ENCODE data around the gene SHISAL1. TPM values are rescaled to one million over a fixed set of nuclear protein-coding genes. Genes with fewer than 3 reads are reported as not detected.
"Not testable (repeated sequence)": the region's sequence is repeated elsewhere in the genome, so short reads cannot be mapped to it uniquely, and the experiment has no call there.

SHISAL1 gene
- total RNA-seq, 1 experiment from 2014 or later, result not detected

- H3K27ac Mint-ChIP-seq (ENCODE audit: unreplicated experiment), result no peak overlapping the region
- H3K4me1 Mint-ChIP-seq (ENCODE audit: low read depth, unreplicated experiment), result no peaks in the 10 kb centered on the region
- H3K4me3 ChIP-seq (ENCODE audit: low read depth, low read length), result no peak overlapping the region
- ChIA-PET POLR2A (no interaction called here), CTCF (no interaction called here)
- no peak for DNase-seq
- H3K4me3 Mint-ChIP-seq (ENCODE audit: unreplicated experiment), result no peak overlapping the region
- H3K27me3 Mint-ChIP-seq (ENCODE audit: insufficient read depth, unreplicated experiment), result peaks cover 18% of the 10 kb centered on the region
- H3K27me3 ChIP-seq (replicated peaks; ENCODE audit: control insufficient read depth, insufficient read depth, low read length), result no peaks in the 10 kb centered on the region
- no peak for TF ChIP-seq CTCF (IDR thresholded peaks at IDR 0.05; ENCODE audit: insufficient read depth in 1 of 2, low read depth in 1 of 2, low read length in 1 of 2, severe bottlenecking in 1 of 2, unreplicated experiment in 1 of 2)
- no peaks in the 10 kb centered on the region for H3K4me1 ChIP-seq
- no peaks in the 10 kb centered on the region for H3K36me3 ChIP-seq (ENCODE audit: control insufficient read depth, insufficient read depth, low read length)
- H3K9me3 ChIP-seq, result no peaks in the 10 kb centered on the region
- intact Hi-C loops (cut with micrococcal nuclease; ENCODE audit: unreplicated experiment), result no loop called here
- no peaks in the 10 kb centered on the region for H3K9me3 Mint-ChIP-seq (ENCODE audit: unreplicated experiment)
- H3K36me3 Mint-ChIP-seq (ENCODE audit: insufficient read depth, unreplicated experiment), result no peaks in the 10 kb centered on the region
- no TSS peak for BruUV-seq (replicated peaks)
Observed at GRCh38 chr22:44304354-44304753, 8.4 kb downstream of the SHISAL1 start.

- CTCF ChIA-PET; H3K9me3 Mint-ChIP-seq (ENCODE audit: unreplicated experiment); H3K9me3 ChIP-seq; POLR2A ChIA-PET; H3K27ac Mint-ChIP-seq (ENCODE audit: unreplicated experiment); H3K4me3 Mint-ChIP-seq (ENCODE audit: unreplicated experiment); H3K4me1 ChIP-seq; DNase-seq; H3K36me3 ChIP-seq (ENCODE audit: control insufficient read depth, insufficient read depth, low read length); H3K36me3 Mint-ChIP-seq (ENCODE audit: insufficient read depth, unreplicated experiment); H3K4me1 Mint-ChIP-seq (ENCODE audit: low read depth, unreplicated experiment); H3K4me3 ChIP-seq (ENCODE audit: low read depth, low read length); intact Hi-C loops (cut with micrococcal nuclease; ENCODE audit: unreplicated experiment); H3K27me3 ChIP-seq (replicated peaks; ENCODE audit: control insufficient read depth, insufficient read depth, low read length); BruUV-seq (replicated peaks): not testable (repeated sequence)
- peaks cover 18% of the 10 kb centered on the region for H3K27me3 Mint-ChIP-seq (ENCODE audit: insufficient read depth, unreplicated experiment)
Observed at GRCh38 chr22:44302363-44302762, 10.4 kb downstream of the SHISAL1 start.

- POLR2A ChIA-PET, result no interaction called here
- no peaks in the 10 kb centered on the region for H3K4me1 Mint-ChIP-seq (ENCODE audit: low read depth, unreplicated experiment)
- H3K27me3 Mint-ChIP-seq (ENCODE audit: insufficient read depth, unreplicated experiment), result peaks cover 13% of the 10 kb centered on the region
- no peaks in the 10 kb centered on the region for H3K36me3 Mint-ChIP-seq (ENCODE audit: insufficient read depth, unreplicated experiment)
- TF ChIP-seq CTCF (IDR thresholded peaks at IDR 0.05; ENCODE audit: insufficient read depth in 1 of 2, low read depth in 1 of 2, low read length in 1 of 2, severe bottlenecking in 1 of 2, unreplicated experiment in 1 of 2), result no peak
- DNase-seq, result no peak
- H3K27ac Mint-ChIP-seq (ENCODE audit: unreplicated experiment), result no peak overlapping the region
- no peaks in the 10 kb centered on the region for H3K27me3 ChIP-seq (replicated peaks; ENCODE audit: control insufficient read depth, insufficient read depth, low read length)
- no peaks in the 10 kb centered on the region for H3K9me3 Mint-ChIP-seq (ENCODE audit: unreplicated experiment)
- no peaks in the 10 kb centered on the region for H3K9me3 ChIP-seq
- CTCF ChIA-PET, result no interaction called here
- H3K4me1 ChIP-seq, result no peaks in the 10 kb centered on the region
- intact Hi-C loops (cut with micrococcal nuclease; ENCODE audit: unreplicated experiment), result no loop called here
- BruUV-seq (replicated peaks), result no TSS peak
- H3K4me3 Mint-ChIP-seq (ENCODE audit: unreplicated experiment), result no peak overlapping the region
- H3K4me3 ChIP-seq (ENCODE audit: low read depth, low read length), result no peak overlapping the region
- H3K36me3 ChIP-seq (ENCODE audit: control insufficient read depth, insufficient read depth, low read length), result no peaks in the 10 kb centered on the region
Observed at GRCh38 chr22:44301039-44301438, 11.7 kb downstream of the SHISAL1 start.

GRCh38 chr22:44299124-44299523, 13.6 kb downstream of the SHISAL1 start:
- Mint-ChIP-seq H3K4me1 (ENCODE audit: low read depth, unreplicated experiment) (no peaks in the 10 kb centered on the region), H3K27ac (ENCODE audit: unreplicated experiment) (no peak overlapping the region), H3K4me3 (ENCODE audit: unreplicated experiment) (no peak overlapping the region), H3K9me3 (ENCODE audit: unreplicated experiment) (no peaks in the 10 kb centered on the region), H3K36me3 (ENCODE audit: insufficient read depth, unreplicated experiment) (no peaks in the 10 kb centered on the region), H3K27me3 (ENCODE audit: insufficient read depth, unreplicated experiment) (peaks cover 13% of the 10 kb centered on the region)
- intact Hi-C loops (cut with micrococcal nuclease; ENCODE audit: unreplicated experiment), result no loop called here
- ChIA-PET CTCF (no interaction called here), POLR2A (no interaction called here)
- no peaks in the 10 kb centered on the region for H3K36me3 ChIP-seq (ENCODE audit: control insufficient read depth, insufficient read depth, low read length)
- H3K4me3 ChIP-seq (ENCODE audit: low read depth, low read length), result no peak overlapping the region
- H3K4me1 ChIP-seq, result no peaks in the 10 kb centered on the region
- BruUV-seq (replicated peaks), result no TSS peak
- no peak for TF ChIP-seq CTCF (IDR thresholded peaks at IDR 0.05; ENCODE audit: insufficient read depth in 1 of 2, low read depth in 1 of 2, low read length in 1 of 2, severe bottlenecking in 1 of 2, unreplicated experiment in 1 of 2)
- H3K27me3 ChIP-seq (replicated peaks; ENCODE audit: control insufficient read depth, insufficient read depth, low read length), result no peaks in the 10 kb centered on the region
- no peak for DNase-seq
- H3K9me3 ChIP-seq, result peaks cover 5% of the 10 kb centered on the region; the same call in 1 of the 2 replicates

Measured in Caco-2 (cell line).